H4 (cell line): ENCODE results near the gene F2RL3. TPM values are rescaled to one million over a fixed set of nuclear protein-coding genes. Genes with fewer than 3 reads are reported as not detected.
"Not testable (repeated sequence)": the region's sequence is repeated elsewhere in the genome, so short reads cannot be mapped to it uniquely, and the experiment has no call there.

ENCODE experiments used
- DNase-seq: peaks from one replicate; pipeline ENCODE4 v3.0.0-alpha.2; 2015; ENCODE audit warnings: low spot score
- total RNA-seq: library from RNA; depleted of rRNA; stranded (reverse); fragments of >200 nt; shearing (Covaris generic); gene quantifications from 2 replicates; pipeline ENCODE4 v1.2.3, GENCODE V29; 2014

The F2RL3 gene
- total RNA-seq, 1 experiment from 2014 or later, result 0.21 TPM

DNA sequence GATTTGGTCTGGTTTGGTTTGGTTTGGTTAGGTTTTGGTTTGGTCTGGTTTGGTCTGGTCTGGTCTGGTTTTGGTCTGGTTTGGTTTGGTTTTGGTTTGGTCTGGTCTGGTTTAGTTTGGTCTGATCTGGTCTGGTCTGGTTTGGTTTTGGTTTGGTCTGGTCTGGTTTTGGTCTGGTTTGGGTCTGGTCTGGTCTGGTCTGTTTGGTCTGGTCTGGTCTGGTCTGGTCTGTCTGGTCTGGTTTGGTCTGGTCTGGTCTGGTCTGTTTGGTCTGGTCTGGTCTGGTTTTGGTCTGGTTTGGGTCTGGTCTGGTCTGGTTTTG lies 13.9 kb upstream of the F2RL3 start:
- not testable (repeated sequence) for DNase-seq

DNA sequence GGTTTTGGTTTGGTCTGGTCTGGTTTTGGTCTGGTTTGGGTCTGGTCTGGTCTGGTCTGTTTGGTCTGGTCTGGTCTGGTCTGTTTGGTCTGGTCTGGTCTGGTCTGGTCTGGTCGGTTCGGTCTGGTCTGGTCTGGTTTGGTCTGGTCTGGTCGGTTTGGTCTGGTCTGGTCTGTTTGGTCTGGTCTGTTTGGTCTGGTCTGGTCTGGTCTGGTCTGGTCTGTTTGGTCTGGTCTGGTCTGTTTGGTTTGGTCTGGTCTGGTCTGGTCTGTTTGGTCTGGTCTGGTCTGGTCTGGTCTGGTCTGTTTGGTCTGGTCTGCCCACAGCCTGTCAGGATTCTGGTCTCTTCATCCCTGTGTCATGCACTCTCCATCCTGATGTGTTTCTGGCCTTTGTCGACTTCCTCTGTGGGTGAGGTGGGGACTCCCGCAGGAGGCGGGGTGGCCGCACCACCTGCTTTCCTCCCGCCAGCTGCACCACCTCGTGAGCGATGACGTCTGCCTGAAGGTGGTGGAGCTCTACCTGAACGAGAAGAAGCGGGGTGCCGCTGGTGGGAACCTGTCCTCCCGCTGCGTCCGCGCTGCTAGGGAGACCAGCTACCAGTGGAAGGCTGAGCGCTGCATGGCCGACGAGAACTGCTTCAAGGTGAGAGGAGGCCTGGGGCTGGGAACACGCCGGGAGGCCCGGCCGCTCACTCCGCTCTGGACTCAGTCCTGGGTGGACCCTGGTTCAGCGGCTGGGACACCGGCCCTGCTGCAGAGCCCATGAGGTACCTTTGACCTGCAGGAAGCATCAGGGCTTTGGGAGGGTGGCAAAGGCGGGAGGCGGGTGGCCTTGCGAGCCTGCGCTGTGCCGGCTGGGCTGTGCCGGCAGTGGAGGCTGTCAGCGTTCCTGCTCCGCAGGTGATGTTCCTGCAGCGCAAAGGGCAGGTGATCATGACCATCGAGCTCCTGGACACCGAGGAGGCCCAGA lies 12.9 kb upstream of the F2RL3 start:
- no peak for DNase-seq

DNA sequence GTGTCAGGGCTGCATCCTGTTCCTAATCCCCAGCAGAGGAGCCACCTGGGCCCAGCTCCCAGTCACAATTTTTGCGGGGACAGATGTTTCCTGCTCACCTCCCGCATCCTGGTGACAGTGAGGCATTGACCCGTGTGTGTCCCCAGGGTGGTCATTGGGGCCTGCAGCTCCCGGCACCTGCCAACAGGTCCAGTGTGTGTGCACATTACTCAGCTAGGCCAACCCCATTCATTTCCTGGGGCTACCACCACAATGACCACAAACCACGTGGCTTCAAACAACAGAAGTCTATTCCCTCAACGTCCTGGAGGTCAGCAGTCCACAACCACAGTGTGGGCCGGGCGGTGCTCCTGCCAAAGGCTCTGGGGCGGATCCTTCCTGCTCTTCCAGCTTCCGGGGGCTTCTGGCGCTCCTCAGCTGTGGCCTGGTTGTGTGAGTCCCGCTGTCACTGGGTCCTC lies 11.9 kb upstream of the F2RL3 start:
- DNase-seq, result no peak

DNA sequence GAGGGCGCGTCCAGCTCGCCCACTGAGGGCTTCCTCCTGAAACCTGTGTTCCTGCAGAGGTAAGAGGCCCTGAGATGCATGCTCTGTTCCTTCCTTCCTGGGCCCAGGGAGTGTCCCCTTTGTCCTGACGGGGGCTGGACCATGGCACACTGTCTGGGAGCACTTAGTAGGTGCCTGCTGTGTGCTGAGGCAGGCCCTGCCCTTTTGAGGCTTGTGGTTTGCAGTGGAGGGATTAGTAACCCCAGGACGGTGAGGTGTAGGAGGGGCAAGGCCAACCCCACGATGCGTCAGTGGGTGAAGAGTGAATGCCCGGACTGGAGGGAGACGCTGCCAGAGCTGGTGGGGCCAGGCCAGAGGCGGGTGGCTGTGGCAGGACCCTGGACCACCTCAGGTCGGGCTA lies 11.2 kb upstream of the F2RL3 start:
- DNase-seq, result no peak

DNA sequence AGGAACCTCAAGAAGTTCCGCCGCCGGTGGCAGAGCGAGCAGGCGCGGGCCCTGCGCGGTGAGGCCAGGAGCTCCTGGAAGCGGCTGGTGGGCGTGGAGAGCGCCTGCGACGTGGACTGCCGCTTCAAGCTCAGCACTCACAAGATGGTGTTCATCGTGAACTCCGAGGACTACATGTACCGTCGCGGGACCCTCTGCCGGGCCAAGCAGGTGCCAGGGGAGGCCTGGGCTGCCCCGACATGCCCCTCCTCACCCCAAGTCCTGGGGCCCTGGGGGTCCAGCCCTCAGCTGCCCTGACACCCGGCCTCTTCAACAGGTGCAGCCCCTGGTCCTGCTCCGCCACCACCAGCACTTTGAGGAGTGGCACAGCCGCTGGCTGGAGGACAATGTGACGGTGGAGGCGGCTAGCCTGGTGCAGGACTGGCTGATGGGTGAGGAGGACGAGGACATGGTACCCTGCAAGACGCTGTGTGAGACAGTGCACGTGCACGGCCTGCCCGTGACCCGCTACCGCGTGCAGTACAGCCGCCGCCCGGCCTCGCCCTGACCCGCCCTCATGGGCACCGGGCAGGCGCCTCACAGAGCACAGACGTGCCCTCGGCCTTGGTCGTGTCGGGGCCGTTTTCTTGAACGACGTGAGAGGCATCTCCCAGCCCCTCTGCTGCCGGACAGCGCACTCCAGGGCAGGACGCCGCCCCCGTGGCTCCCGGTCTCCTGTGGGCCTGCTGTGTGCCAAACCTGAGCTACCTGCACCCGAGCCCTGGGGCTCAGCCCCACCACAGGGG lies 10.4 kb upstream of the F2RL3 start:
- DNase-seq, result no peak

DNA sequence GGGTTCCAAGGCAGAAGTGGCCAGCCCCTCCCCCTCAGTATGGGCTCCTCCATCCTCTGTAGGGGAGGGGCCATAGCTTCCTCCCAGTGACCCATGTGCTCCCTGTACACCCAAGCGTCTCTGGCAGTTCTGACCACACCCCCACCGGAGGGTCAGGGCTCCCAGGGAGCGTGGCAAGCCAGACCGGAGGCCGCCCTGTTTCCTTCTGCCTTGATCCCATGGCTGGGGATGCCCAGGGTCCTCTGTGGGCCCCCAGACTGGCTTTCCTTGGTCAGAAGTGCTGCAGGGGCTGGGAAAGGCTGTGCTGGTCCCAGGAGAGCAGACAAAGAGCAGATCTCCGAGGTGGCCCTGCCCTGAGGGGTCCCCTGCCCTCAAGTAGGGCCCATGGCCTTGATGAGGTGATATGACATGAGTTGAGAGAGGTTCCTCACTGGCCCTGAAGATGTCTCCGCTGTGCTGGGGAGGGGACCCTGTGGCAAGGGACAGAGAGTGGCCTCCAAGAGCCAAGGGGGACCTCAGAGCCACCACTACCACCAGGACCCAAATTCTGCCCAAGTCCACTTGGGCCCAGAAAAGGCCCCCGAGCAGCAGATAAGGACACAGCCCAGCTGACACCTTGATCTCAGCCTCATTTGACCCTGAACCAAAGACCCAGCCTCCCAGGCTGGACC lies 7.8 kb upstream of the F2RL3 start:
- no peak for DNase-seq

DNA sequence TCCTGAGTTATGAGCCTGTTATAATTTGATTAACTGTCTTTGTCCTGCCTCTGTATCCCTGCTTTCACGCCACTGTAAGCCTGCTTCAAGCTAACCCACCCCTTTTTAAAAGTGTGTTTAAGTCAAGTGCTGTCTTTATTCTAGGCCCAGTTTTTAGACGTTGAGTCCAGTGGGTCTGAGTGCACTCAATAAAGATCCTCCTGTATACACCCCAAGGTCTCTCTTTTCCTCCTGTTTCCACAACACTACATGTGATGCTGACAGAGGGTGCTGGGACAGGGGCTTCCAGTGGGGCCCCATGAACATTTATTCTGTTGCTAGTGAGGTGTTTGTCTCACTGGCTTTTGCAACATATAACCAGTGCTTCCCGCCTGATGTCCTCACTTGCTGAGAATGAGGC lies 6.7 kb upstream of the F2RL3 start:
- DNase-seq, result no peak

DNA sequence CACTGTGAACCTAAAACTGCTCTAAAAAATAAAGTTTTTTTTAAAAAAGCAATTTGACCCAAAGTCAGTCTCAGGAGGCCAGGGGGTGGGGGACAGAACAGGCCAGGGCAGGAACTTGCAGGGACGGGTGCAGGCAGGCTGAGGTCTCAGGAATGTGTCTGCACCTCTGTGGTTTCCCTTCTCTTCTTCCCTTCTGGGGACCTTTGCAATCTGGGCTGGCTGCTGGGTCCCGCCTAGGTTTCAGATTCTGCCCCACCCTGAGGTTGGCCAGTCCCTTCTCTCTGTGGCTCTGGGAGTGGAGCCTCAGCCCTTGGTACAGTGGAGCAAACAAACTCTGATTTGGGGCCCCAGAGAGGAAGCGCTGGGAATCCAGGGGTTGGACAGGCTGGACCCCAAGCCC lies 5.3 kb upstream of the F2RL3 start:
- no peak for DNase-seq

DNA sequence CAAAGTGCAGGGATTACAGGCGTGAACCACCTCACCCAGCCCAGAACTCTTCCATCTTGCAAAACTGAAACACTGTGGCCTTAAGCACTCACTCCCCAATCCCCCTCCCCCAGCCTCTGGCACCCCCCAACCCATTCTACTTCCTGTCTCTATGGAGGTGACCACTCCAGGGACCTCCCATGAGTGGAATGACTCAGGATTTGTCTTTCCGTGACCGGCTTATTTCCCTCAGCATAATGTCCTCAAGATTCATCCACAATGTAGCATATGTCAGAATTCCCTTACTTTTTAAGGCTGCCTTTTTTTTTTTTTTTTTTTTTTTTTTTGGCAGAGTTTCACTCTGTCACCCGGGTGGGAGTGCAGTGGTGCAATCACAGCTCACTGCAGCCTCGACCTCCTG lies 3.6 kb upstream of the F2RL3 start:
- no peak for DNase-seq

DNA sequence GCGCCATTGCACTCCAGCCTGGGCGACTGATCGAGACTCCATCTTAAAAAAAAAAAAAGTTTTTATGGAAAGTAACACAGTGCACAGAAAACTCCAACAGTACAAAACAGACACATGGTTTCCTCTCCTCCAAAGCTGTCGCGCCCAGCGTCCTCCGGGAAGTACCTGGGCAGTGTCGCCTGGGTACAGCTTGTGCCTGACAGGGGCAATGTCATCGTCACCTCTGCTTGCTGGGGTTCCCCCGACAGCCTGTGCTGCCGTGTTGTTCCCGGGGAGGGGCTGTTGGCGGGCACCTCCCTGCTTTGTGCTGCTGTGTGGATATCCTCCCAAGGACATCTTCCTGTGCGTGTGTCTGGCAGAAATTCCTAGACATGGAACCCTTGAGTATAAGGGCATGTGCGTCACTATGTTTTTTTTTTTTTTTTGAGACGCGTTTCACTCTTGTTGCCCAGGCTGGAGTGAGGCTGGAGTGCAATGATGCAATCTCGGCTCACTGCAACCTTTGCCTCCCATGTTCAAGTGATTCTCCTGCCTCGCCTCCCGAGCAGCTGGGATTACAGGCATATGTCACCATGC lies 2.4 kb upstream of the F2RL3 start:
- peak; percentile 73 for DNase-seq

DNA sequence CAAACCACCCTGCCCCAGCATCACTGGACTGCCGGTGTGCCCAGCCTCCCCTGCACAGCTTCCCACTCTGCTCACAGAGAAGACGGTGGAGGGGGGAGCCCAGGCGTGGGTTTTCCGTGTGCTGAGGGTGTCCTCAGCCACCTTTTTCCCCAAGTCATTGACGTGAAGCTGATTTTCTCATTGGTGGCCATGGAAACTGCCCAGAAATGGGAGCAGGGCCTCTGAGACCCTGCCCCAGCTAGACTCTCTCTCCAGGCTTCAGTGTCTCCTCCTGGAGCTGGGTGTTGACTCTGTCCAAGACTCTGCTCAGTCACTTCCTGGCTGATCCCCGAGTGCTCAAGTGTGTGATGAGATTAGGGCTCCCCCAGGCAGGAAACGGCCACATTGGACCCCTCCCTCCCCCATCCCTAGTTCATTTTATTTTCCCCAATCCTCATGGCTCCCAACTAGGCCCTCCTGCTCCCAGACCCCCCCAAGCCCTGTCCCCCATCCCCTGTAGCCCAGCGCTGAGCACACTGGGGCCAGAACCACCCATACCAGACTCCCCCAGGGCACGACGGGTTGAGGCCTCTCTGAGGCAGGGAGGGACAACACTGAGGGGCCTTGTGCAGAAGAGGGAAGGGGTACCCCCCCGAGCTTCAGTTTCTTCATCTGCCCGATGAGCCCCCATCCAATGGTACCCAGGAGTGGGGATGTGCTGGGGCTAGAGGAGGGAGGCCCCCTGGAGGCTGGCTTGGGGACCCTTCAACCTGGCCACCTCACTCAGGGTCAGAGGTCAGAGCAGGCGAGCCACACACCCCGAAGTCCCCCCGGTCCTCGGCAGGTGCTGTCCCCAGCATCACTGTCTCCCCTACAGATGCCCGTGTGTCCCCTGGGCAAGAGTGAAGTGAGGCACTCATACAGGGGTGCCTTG lies 1.2 kb upstream of the F2RL3 start:
- DNase-seq, result no peak

DNA sequence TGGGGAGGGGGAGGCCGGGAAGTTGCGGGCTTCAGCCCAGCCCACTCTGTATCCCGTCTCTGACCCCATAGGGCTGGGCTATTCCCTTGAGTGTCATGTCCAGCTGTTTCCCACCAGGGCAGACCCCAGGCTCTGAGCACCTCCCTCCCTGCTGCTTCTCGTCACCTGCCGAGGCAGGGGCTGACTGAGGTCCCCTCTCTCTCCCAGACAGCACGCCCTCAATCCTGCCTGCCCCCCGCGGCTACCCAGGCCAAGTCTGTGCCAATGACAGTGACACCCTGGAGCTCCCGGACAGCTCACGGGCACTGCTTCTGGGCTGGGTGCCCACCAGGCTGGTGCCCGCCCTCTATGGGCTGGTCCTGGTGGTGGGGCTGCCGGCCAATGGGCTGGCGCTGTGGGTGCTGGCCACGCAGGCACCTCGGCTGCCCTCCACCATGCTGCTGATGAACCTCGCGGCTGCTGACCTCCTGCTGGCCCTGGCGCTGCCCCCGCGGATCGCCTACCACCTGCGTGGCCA lies 625 bp downstream of the F2RL3 start:
- no peak for DNase-seq

DNA sequence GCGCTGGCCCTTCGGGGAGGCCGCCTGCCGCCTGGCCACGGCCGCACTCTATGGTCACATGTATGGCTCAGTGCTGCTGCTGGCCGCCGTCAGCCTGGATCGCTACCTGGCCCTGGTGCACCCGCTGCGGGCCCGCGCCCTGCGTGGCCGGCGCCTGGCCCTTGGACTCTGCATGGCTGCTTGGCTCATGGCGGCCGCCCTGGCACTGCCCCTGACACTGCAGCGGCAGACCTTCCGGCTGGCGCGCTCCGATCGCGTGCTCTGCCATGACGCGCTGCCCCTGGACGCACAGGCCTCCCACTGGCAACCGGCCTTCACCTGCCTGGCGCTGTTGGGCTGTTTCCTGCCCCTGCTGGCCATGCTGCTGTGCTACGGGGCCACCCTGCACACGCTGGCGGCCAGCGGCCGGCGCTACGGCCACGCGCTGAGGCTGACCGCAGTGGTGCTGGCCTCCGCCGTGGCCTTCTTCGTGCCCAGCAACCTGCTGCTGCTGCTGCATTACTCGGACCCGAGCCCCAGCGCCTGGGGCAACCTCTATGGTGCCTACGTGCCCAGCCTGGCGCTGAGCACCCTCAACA lies 1.2 kb downstream of the F2RL3 start:
- no peak for DNase-seq

DNA sequence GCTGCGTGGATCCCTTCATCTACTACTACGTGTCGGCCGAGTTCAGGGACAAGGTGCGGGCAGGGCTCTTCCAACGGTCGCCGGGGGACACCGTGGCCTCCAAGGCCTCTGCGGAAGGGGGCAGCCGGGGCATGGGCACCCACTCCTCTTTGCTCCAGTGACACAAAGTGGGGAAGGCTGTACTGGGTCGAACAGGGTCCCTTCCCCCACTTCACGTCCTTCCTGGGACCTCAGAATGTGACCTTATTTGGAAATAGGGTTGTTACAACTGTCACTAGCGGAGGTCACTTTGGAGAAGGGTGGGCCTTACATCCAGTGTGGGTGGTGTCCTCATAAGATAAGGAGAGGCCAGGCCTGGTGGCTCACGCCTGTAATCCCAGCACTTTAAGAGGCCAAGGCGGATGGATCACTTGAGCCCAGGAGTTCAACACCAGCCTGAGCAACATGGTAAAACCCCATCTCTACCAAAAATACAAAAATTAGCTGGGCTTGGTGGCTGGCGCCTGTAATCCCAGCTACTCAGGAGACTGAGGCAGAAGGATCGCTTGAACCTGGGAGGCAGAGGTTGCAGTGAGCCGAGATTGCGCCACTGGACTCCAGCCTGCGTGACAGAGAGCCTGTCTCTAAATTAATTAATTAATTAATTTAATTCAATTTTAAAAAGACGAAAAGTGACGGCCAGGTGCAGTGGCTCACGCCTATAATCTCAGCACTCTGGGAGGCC lies 1.8 kb downstream of the F2RL3 start:
- DNase-seq, result no peak

DNA sequence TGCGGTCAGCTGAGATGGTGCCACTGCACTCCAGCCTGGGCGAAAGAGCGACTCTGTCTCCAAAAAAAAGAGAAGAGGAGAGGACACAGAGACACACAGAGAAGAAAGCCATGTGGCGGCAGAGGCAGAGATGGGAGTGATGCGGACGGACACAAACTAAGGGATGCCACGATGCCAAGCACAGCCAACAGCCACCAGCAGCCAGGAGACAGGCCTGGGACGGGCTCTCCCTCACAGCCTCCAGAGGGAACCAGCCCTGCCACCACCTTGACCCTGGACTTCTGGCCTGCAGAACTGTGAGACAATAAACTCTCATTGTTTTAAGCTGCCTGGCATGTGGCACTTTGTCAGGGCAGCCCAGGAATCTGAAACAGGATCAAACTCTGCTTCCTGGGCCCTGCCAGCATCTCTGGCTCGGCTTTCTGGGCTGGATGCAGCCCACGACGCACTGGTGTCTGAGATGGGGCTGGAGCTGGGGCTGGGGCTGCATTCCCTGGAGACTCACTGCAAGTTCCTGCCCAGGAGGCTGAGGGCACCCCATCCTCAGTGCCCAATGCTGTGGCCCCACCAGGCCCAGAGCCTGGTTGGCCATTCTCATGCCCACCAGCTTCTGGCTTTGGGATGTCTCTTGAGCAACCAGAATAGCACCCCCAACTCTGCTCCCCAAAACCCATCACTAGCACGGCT lies 3.0 kb downstream of the F2RL3 start:
- no peak for DNase-seq

DNA sequence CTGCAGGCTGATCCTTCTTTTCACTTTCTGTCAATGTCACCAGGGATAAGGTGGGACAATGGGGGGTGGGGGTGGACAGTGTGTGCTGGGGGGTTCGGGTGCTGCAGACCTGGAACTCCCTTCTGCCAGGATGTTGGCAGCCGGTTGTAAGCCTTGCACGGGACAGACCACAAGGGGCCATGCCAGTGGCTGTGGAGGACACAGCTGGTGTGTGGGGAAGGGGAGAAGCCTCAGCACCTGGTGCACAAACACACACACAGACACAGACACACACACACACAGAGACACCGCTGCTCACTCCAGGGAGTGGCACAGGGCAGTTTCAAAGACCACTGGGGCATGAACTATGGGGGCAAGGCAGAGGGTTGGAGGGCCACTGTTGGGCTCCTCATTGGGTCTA lies 3.6 kb downstream of the F2RL3 start:
- no peak for DNase-seq

DNA sequence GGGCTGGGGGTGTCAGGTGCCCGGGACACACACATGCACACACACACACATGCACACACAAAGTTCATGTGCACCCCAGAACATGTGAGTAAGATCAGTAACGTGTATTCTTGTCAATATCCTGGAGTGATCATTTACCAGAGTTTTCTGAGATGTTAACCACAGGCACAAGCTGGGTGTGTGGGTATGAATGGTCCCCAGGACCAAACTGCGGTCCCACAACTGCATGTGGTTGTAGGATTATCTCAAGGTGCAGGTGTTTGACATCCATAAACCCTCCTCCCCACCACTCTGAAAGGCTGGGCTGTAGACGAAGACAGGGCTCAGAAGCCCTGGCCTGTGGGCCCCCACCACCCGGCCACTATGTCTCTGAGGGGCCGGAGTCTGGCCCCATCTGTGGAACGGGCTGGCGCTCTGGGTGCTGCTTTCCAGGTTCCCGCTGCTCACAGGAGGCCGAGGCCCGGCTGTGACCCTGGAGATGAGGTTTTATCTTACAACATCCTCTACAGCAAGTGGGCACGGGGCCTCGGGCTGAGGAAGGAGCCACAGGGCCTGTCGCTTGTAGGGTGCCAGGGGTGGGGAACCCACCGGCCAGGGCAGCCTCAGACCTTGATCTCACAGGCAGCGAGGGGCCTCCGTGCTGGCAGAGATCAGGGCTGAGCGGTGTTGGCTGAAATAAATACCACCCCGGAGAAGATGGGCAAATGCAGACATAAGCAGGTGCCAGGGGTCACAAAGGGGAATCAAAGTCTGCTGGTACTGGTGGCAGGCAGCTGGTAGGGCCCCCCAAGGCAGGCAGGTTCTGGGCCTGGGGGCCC lies 4.3 kb downstream of the F2RL3 start:
- DNase-seq, result no peak

DNA sequence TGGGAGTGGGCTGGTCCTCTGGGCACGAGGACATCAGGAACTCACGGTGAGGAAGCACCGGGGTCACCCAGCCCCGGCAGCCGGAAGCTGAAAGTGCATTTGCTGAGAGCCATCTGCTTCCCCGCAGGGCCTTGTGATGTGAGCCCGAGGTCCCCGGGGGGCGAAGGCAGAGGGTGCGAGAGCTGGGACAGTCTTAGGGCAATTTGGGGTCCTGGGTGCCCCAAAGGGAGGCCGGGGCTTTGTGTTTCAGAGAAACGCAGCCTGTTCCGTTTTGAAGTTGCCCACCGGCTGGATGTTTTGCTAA lies 4.8 kb downstream of the F2RL3 start:
- DNase-seq, result no peak
